ENCODE data around the gene MXD1. TPM values are rescaled to one million over a fixed set of nuclear protein-coding genes. Genes with fewer than 3 reads are reported as not detected.
A peak's percentile ranks its signal among the peaks of the same experiment; 100 is the strongest.

Gene MXD1
- total and polyA plus RNA-seq, 9 of the 15 experiments (the other 6 are each of a cell fraction or from before 2014, with no cell fraction given), result 6.7 to 35.9 (median 11.0) TPM

DNA sequence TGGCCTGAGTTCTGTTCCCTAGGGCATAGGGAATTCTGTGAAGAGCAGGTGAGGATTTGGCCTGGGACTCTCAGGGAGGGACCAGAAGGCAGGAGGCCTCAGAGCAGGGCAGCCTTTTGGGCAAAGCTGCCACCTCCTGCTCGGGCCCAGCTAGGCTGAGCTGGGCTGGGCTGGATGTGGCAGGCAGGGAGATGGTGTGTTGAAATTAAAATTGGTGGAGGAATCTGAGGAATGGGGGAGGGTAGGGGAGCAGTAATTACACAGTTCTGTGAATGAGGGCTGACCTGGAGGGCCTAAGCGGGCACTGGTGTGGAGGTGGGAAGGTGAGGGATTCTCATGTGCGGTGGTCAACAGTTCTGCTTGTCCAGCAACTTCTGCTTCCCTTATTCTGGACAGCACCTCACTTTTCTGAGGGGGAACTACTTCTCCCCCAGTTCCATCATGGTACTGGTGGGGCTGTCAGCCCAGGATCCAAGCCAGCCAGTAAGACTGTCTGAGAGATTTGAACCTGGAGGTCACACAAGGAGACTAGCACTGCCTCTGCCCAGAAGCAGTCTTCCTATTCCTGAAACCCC is 68.6 kb downstream of the MXD1 start:
- no peaks in the 10 kb centered on the region for H3K9me3 ChIP-seq (replicated peaks; ENCODE audit: control insufficient read depth, insufficient read depth, low read depth, low read length)
- DNase-seq (ENCODE audit: extremely low read depth in 1 of 4, low spot score in 3 of 4) (no peak), ATAC-seq (no peak), FAIRE-seq (no peak)
- ChIA-PET CTCF (ENCODE audit: low intra/inter-chr PET ratio) (no interaction called here), POLR2A (interaction anchor here (1.3 to 2.0 kb wide), 2 partner anchors 13 to 52 kb away, joined by 3 to 6 read pairs; no protein-coding TSS in a partner anchor)
- no peak overlapping the region for H2AFZ ChIP-seq (ENCODE audit: low read depth, low read length)
- 86% methylated on average over 3 of the region's 3 CpGs for WGBS (ENCODE audit: insufficient coverage, low coverage, missing lambda C conversion rate)
- peaks cover 13 to 15% of the 10 kb centered on the region in 2 experiments; a peak in 4 of 5 replicates for H3K4me1 ChIP-seq (replicated peaks in 1 of 2; ENCODE audit: control insufficient read depth in 2 of 2, insufficient read depth in 2 of 2, low read length in 2 of 2)
- no peak overlapping the region for H3K27ac ChIP-seq (ENCODE audit: extremely low read depth, low read depth, low read length)
- H3K27me3 ChIP-seq (ENCODE audit: control insufficient read depth in 2 of 2, insufficient read depth in 2 of 2, low read length in 2 of 2), result no peaks in the 10 kb centered on the region
- no peak overlapping the region for H3K4me2 ChIP-seq (ENCODE audit: insufficient read depth, low read length)
- peak overlapping the region in 1 of 2 experiments; percentile 53; a peak in 1 of 4 replicates for H3K9ac ChIP-seq (ENCODE audit: insufficient read depth in 1 of 2, low read depth in 2 of 2, low read length in 2 of 2)
- no TSS peak for BruUV-seq (replicated peaks)
- in situ Hi-C loops (cut with MboI) (no loop called here), intact Hi-C loops (cut with micrococcal nuclease) (no loop called here)
- H3K4me3 ChIP-seq, result no peak overlapping the region
- TF ChIP-seq, protein P1, sequence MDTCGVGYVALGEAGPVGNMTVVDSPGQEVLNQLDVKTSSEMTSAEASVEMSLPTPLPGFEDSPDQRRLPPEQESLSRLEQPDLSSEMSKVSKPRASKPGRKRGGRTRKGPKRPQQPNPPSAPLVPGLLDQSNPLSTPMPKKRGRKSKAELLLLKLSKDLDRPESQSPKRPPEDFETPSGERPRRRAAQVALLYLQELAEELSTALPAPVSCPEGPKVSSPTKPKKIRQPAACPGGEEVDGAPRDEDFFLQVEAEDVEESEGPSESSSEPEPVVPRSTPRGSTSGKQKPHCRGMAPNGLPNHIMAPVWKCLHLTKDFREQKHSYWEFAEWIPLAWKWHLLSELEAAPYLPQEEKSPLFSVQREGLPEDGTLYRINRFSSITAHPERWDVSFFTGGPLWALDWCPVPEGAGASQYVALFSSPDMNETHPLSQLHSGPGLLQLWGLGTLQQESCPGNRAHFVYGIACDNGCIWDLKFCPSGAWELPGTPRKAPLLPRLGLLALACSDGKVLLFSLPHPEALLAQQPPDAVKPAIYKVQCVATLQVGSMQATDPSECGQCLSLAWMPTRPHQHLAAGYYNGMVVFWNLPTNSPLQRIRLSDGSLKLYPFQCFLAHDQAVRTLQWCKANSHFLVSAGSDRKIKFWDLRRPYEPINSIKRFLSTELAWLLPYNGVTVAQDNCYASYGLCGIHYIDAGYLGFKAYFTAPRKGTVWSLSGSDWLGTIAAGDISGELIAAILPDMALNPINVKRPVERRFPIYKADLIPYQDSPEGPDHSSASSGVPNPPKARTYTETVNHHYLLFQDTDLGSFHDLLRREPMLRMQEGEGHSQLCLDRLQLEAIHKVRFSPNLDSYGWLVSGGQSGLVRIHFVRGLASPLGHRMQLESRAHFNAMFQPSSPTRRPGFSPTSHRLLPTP (IDR thresholded peaks at IDR 0.05; ENCODE audit: borderline replicate concordance, extremely low read depth, insufficient read length), result no peak
- TF ChIP-seq RUNX1 (IDR thresholded peaks at IDR 0.05; ENCODE audit: low read depth) (no peak), CREB3L1 (IDR thresholded peaks at IDR 0.05; ENCODE audit: borderline replicate concordance, low read depth) (no peak)
- H3K36me3 ChIP-seq (ENCODE audit: control insufficient read depth, insufficient read depth, low read length), result no peaks in the 10 kb centered on the region
- no peaks in the 10 kb centered on the region for H3K79me2 ChIP-seq (ENCODE audit: control insufficient read depth, insufficient read depth, low read length)
- H3K9me1 ChIP-seq (ENCODE audit: control insufficient read depth, insufficient read depth, low read length), result no peaks in the 10 kb centered on the region
- H4K20me1 ChIP-seq (replicated peaks; ENCODE audit: control insufficient read depth, insufficient read depth, low read length), result no peaks in the 10 kb centered on the region

Data from K562 (cell line).